Pancreas (tissue), 10 donors: ENCODE measurements around the gene CHFR. TPM values are rescaled to one million over a fixed set of nuclear protein-coding genes. Genes with fewer than 3 reads are reported as not detected.
"Not testable (repeated sequence)": the region's sequence is repeated elsewhere in the genome, so short reads cannot be mapped to it uniquely, and the experiment has no call there.

Source experiments
- ATAC-seq, 4 donors: fragments of 200-7000 bp; cut with Tn5 transposase; one replicate each; pipeline versions ENCODE4 v1.8.0 to v1.9.1; 2020; ENCODE audit warnings: mild to moderate bottlenecking in 4 of 4, moderate library complexity in 4 of 4
- DNase-seq, 6 donors: peaks; one replicate each; pipeline ENCODE4 v3.0.0-alpha.2; 2020
- FAIRE-seq: peaks from 2 replicates; lab custom pipeline; 2012; peaks lifted over from hg19 to GRCh38; lab: Jason Lieb, UNC
- H3K27ac ChIP-seq, 4 donors: fragments of 200-600 bp; sonication (generic); 1 replicate in 3 of 4; 2 replicates in 1 of 4; pipeline versions ENCODE4 v1.5.0 to v1.8.0; 2020
- H3K27me3 ChIP-seq, 4 donors: fragments of 200-600 bp; one replicate each; pipeline ENCODE4 v1.8.0; 2021
- H3K36me3 ChIP-seq, 3 donors: fragments of 200-600 bp; sonication (generic) in 1 of 3; one replicate each; pipeline versions ENCODE4 v1.5.0 to v1.8.0; 2020 to 2021
- H3K4me1 ChIP-seq, 3 donors: fragments of 200-600 bp; one replicate each; pipeline ENCODE4 v1.8.0; 2021
- H3K4me3 ChIP-seq, 4 donors: fragments of 200-600 bp; sonication (generic) in 2 of 4; one replicate each; pipeline versions ENCODE4 v1.5.0 to v1.8.0; 2020 to 2021
- H3K9me3 ChIP-seq, 4 donors: fragments of 200-600 bp; one replicate each; pipeline ENCODE4 v1.8.0; 2021
- CTCF ChIP-seq, 4 donors: fragments of 200-600 bp; sonication (generic) in 3 of 4; IDR thresholded peaks; one replicate each; pipeline versions ENCODE4 v1.5.0 to v1.8.0; 2021; ENCODE audit warnings: antibody characterized with exemption in 4 of 4
- WGBS, 2 donors: extraction: QIAGEN DNeasy Blood & Tissue Kit; methylation state at CpG; one replicate each; pipeline ENCODE4 v1.1.7; 2013; 5-methylcytosine and 5-hydroxymethylcytosine counted together
- intact Hi-C, 3 donors: fragments of 100-400 bp; cut with DNase I; formaldehyde crosslinking; loops; one replicate each; pipeline versions ENCODE4 v1.11.1 to v1.14.2; 2022
- polyA plus RNA-seq, 2 donors: library from polyadenylated mRNA; stranded (reverse); fragments of 200-250 nt; gene quantifications; one replicate each; pipeline ENCODE4 v1.2.3, GENCODE V29; 2013
- total RNA-seq, 6 donors: library from RNA; stranded (reverse); fragmentation: NEBNext Ultra II Directional in 4 of 6; extraction: Animal tissue kit (Norgen Biotek cat#: 25700) in 4 of 6; gene quantifications; one replicate each; pipeline versions ENCODE4 v1.2.1 to v1.2.4, GENCODE V29; 2021 to 2023
- donor health status: healthy with polysubstance abuse.
- donor health status: DM: no; HTN: no; CAD: no; lungs with moderate emphysema.
- donor health status: DM: no; HTN: no; CAD: no.
- donor health status: control.
- donor health status: control.
- donor health status: Bipolar disorder and iron deficiency.
- donor health status: DM: yes; HTN: yes; CAD: no.
- donor health status: DM: no; HTN: no; CAD: no.
- donor health status: DM: no; HTN: no; CAD: no.
- donor health status: DM: yes; HTN: yes; CAD: no.

Gene CHFR
- total RNA-seq (10 to 100 TPM; 14.9 to 19.9 (median 15.4) TPM), polyA plus RNA-seq (10 to 100 TPM; 25.7 to 32.3 TPM)

GRCh38 chr12:132887513-132888351 lies at the start of gene CHFR:
Gene CHFR, minus strand, starts transcription at chr12:132887605. Its CDS starts 277 bp downstream, at chr12:132887328.
- Histone ChIP-seq H3K4me3 (peak within 1 kb of the TSS; percentile 71 to 92 (median 80)), H3K27ac (peak within 1 kb of the TSS; percentile 87 to 96 (median 92)), H3K27me3 (no peaks in the 10 kb centered on the region), H3K4me1 (peaks cover 0 to 3% (median 0%) of the 10 kb centered on the region in 3 donors), H3K9me3 (no peaks in the 10 kb centered on the region), H3K36me3 (no peaks in the 10 kb centered on the region)
- peak; percentile 95 to 99 (median 97) for DNase-seq
- WGBS, 2 donors: 1% methylated on average over 75 to 84 of the region's 84 CpGs
- FAIRE-seq: peak; percentile 51
- ATAC-seq: peak; percentile 99 to 100 (median 99)
- TF ChIP-seq CTCF (IDR thresholded peaks at IDR 0.05): no peak
- intact Hi-C loops: no loop called here

GRCh38 chr12:132936921-132937320 lies 49.5 kb upstream of the CHFR start:
- ATAC-seq, DNase-seq, H3K36me3 ChIP-seq, H3K4me1 ChIP-seq, intact Hi-C loops, H3K27me3 ChIP-seq, H3K4me3 ChIP-seq, H3K27ac ChIP-seq, H3K9me3 ChIP-seq, FAIRE-seq: not testable (repeated sequence)
- WGBS, 2 donors: 98 to 99% methylated on average over 8 of the region's 8 CpGs

GRCh38 chr12:132936163-132936562 lies 48.8 kb upstream of the CHFR start:
- WGBS, 2 donors: 91 to 97% methylated on average over 2 of the region's 2 CpGs
- Histone ChIP-seq H3K4me3 (no peak overlapping the region), H3K4me1 (no peaks in the 10 kb centered on the region), H3K27ac (no peak overlapping the region), H3K36me3 (peaks cover 0 to 7% (median 2%) of the 10 kb centered on the region in 3 donors), H3K9me3 (peaks cover 0 to 5% (median 2%) of the 10 kb centered on the region in 4 donors), H3K27me3 (no peaks in the 10 kb centered on the region)
- intact Hi-C loops: no loop called here
- no peak for ATAC-seq
- TF ChIP-seq CTCF (IDR thresholded peaks at IDR 0.05): no peak
- no peak for FAIRE-seq
- no peak for DNase-seq

GRCh38 chr12:132926415-132926833 lies 39.0 kb upstream of the CHFR start:
- peaks cover 0 to 30% (median 17%) of the 10 kb centered on the region in 4 donors for H3K9me3 ChIP-seq
- intact Hi-C loops: no loop called here
- H3K4me3 ChIP-seq: no peak overlapping the region
- no peaks in the 10 kb centered on the region for H3K27me3 ChIP-seq
- TF ChIP-seq CTCF (IDR thresholded peaks at IDR 0.05): no peak
- DNase-seq (no peak), FAIRE-seq (no peak), ATAC-seq (no peak)
- H3K27ac ChIP-seq: no peak overlapping the region
- H3K4me1 ChIP-seq: no peaks in the 10 kb centered on the region
- peaks cover 0 to 40% (median 10%) of the 10 kb centered on the region in 3 donors for H3K36me3 ChIP-seq
- 97 to 99% methylated on average over 6 of the region's 6 CpGs for WGBS, 2 donors

- Histone ChIP-seq H3K27ac (no peak overlapping the region), H3K9me3 (peaks cover 0 to 28% (median 17%) of the 10 kb centered on the region in 4 donors), H3K27me3 (no peaks in the 10 kb centered on the region), H3K4me1 (no peaks in the 10 kb centered on the region), H3K36me3 (peaks cover 0 to 40% (median 10%) of the 10 kb centered on the region in 3 donors), H3K4me3 (no peak overlapping the region)
- WGBS, 2 donors: 96 to 99% methylated on average over 8 of the region's 8 CpGs
- DNase-seq (no peak), ATAC-seq (no peak), FAIRE-seq (no peak)
- no peak for TF ChIP-seq CTCF (IDR thresholded peaks at IDR 0.05)
- intact Hi-C loops: no loop called here
These were observed 38.4 kb upstream of the CHFR start for GRCh38 chr12:132925597-132926414.
